Iris pigment epithelial cell (primary cell): Measurements from ENCODE around the gene HS3ST5.
A peak's percentile ranks its signal among the peaks of the same experiment; 100 is the strongest.
"Not testable (repeated sequence)": the region's sequence is repeated elsewhere in the genome, so short reads cannot be mapped to it uniquely, and the experiment has no call there.

ENCODE experiments used
- DNase-seq: peaks from one replicate; pipeline ENCODE4 v3.0.0-alpha.2; 2011; ENCODE audit warnings: low read depth

HS3ST5 gene

GRCh38 chr6:114334237-114334636 is 8.6 kb downstream of the HS3ST5 start:
- DNase-seq: no peak

- DNase-seq: no peak
Measured at GRCh38 chr6:114327074-114327473, 15.7 kb downstream of the HS3ST5 start.

DNA sequence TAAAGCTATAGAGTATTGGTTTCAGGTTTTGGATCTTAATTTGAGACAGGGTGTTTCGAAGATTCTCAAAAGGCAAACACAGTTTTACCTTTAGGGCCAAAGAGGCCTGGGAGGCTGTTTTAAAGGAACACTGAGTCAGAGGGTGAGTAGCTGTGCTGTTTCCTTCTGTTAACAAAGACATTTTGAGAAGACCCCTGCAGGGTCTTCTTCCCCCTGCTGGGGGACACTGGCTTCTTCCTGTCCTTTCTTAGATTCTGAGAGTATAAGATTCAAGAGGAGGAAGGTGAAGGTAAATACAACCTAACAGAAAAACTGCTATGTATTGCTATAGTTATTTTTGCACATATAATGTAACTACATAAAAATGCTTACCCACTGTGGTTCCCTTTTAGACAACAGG is 19.0 kb downstream of the HS3ST5 start:
- DNase-seq: no peak

- DNase-seq: no peak
Measured at GRCh38 chr6:114319749-114320148, 23.1 kb downstream of the HS3ST5 start.

DNA sequence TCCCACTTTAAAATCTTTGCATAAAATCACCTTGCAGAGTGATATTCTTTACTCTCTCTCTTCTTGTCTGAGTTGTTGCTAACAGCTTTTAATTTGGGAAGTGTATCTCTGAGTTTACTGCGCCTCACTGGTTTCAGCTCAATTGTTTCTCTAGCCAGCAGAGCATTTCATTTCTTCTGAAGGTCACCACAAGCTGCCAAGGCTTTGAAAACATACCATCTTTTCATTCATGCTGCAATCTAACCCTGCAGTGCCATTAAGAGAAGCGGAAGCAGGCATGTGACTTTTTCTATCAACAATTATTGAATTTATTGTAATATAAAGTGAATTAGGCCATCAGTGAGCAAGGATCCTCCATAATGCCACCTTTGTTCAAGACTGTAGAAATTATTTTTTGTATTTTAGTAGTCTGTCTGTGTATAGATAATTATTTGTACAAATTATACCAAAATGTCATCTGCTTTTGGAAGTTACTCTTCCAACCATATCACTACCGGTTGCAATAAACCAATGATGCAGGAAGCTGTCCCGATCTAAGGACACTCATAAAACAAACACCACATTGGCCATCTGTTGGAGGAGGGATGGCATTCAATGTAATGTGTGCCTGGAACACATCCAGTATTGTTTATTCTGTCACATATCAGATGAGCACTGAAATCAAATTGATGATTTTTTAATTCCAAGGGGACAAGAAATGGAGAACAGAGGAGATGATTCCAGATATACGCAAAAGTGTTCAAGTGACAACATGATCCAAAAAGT is 26.8 kb downstream of the HS3ST5 start:
- DNase-seq: no peak

GRCh38 chr6:114313816-114314215 is 29.0 kb downstream of the HS3ST5 start:
- not testable (repeated sequence) for DNase-seq

DNA sequence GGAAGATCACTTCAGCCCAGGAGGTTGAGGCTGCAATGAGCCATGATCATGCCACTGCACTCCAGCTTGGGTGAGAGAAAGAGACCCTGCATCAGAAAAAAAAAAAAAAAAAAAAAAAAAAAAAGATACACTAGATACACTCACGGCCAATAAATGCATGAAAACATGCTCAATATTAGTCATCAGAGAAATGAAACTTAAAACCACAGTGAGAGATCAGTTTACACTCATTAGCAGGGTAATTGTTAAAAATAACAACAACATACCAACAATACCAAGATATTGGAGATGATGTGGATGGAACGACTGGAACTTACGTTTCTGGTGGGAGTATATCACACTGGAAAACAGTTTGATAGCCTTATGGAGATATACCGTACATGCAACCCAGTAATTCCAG is 29.9 kb downstream of the HS3ST5 start:
- no peak for DNase-seq

GRCh38 chr6:114310053-114310452 is 32.8 kb downstream of the HS3ST5 start:
- DNase-seq: no peak

DNA sequence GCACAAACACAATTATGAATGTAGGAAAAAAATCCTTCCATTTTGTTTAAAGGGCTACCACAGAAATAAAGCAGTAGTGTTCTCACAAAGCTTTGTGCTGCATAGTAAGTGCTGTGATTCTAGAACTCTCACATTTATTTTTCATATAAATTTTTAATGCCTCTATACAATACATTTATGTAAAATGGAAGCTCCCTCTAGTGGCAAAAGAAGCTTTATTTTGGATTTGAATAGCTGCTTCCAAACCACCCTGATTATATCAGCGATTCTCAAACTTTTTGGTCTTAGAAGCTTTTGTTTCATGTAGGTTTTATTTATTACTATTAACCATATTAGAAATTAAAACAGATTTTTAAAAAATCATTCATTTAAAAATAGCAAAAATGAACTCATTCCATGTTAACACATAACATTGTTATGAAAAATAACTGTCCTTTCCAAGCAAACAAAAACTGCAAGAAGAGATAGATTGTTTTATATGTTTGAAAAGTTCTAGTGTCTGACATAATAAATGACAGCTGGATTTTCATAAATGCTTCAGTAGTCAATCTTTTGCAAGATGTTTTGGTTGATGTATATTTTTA is 38.4 kb downstream of the HS3ST5 start:
- peak; percentile 18 for DNase-seq

GRCh38 chr6:114301596-114302219 is 41.1 kb downstream of the HS3ST5 start:
- DNase-seq: no peak

DNA sequence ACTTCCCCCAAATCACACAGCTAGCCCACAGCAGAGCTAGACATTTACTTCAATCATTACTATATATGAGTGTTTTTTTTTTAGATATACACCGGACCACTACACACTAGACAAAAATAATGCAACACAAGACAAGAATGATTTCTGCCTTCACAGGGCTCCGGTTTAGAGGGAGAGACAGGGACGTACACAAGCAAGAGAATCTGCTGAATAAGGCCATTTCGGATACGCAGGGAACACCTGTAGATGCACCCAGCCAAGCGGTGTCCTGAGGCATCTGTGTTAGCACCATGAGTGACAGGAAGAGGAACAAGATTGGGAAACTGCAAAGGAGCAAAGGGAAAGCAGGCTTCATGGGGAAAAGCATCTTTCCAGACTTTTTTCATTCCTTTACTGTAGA is 45.7 kb downstream of the HS3ST5 start:
- no peak for DNase-seq

- no peak for DNase-seq
Measured at GRCh38 chr6:114292431-114292830, 50.4 kb downstream of the HS3ST5 start.

DNA sequence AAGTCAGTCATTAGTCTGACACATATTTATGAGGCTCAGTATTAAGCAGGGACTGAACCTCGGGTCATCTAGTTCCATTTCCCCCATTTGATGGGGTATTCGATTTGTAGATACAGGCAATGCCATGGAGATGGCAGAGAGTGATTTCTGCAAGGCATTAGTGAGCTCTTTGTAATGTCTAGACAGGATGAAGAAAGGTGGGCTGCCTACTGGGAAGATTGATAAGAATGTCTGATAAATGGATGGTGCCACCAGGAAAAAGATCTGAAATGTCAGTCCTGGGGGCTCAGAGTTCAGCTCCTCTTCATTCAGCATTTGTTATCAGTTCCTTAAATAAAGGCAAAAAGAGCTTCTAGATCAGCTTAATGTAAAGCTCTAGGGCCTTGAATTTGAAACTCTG is 51.4 kb downstream of the HS3ST5 start:
- no peak for DNase-seq

GRCh38 chr6:114290864-114291263 is 52.0 kb downstream of the HS3ST5 start:
- DNase-seq: no peak

- DNase-seq: no peak
Measured at GRCh38 chr6:114288701-114289495, 53.9 kb downstream of the HS3ST5 start.

- DNase-seq: no peak
Measured at GRCh38 chr6:114287461-114287860, 55.4 kb downstream of the HS3ST5 start.

GRCh38 chr6:114286211-114286610 is 56.6 kb downstream of the HS3ST5 start:
- DNase-seq: no peak

GRCh38 chr6:114284281-114284680 is 58.5 kb downstream of the HS3ST5 start:
- peak; percentile 3 for DNase-seq

DNA sequence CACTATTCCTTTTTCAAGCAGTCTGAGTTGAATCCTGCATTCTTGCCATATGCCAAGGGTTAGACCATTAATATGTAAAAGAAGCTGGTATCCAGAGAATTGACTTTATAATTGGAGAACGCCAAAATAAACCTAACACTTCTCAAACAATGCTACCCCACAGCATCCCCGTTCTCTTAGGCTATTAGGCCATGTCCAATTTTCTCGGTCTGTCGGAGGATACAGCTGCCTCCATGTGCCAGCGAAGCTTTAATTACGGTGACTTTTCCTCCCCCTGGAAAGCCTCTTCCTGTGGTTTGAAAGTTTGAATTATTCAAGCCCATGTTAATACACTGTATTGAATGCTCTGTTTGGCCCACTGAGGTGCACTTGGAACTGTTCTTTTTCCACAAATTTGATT is 60.5 kb downstream of the HS3ST5 start:
- no peak for DNase-seq

DNA sequence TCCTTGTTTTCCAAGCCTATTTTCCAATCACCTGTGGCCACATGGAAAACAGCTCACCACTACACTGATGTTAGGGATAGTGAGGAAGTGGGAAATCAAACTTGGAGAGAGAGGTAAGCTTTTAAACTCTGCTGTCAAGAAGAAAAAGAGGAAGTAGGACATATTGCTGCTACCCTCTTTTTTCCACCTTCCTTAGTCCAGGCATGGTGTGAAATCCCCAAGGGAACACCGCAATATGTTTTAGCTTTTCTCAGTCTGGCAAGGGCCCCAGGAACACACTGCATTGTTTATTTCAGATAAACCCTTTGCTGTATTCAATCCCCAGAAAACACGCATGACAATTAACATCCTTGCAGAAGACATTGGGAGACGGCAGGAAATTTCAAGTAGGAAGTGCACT is 61.3 kb downstream of the HS3ST5 start:
- DNase-seq: no peak

DNA sequence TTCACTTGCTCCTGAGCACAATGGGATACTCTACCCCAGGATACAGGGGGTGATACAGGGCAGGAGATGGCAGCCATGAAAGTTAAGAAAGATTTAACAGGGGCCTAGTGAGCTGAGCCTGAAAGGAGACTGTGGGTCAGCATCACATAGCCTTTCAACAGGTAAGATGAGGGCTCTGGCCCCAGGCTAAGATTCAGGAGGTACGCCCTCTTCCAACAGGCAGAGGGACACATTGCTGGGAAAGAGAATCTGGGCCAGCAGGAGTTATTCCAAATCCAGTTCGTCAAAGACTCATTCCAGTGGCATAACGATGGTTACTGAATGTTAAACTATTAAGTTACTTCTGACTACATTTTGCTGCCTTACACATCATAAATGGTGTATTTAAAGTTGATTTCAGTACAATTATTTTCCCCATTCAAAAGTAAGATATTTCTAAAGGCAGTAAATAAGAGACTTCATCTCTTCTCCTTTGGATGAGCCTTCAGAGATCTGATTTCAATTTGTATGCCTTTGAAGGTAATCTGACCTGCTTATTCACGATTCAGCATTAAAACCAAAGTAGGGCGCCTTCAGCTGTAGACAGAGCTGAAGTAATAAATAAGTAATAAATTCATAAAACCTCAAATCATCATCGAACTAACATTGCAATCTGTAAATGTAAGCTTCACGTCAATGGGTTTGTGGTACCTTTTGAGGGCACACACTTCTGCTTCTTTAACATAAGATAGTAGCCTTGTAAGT is 62.4 kb downstream of the HS3ST5 start:
- no peak for DNase-seq

- DNase-seq: no peak
Measured at GRCh38 chr6:114277220-114277619, 65.6 kb downstream of the HS3ST5 start.
